Activated CD8-positive, alpha-beta T cell treated with anti-CD3 and anti-CD28 coated beads, Interleukin-2, amount 10 ng/mL, durations not matched to agents 7 days and 5 days (primary cell): ENCODE measurements around the gene GARNL3. TPM values are rescaled to one million over a fixed set of nuclear protein-coding genes. Genes with fewer than 3 reads are reported as not detected.

ENCODE experiments used
- ATAC-seq: fragments of 150-1000 bp; cut with Tn5 transposase; one replicate; pipeline ENCODE4 v1.10.0; 2021; ENCODE audit warnings: moderate library complexity
- CTCF ChIA-PET: fragments of 350-600 bp; sonication (Branson Sonifier 250); formaldehyde crosslinking; loops from one replicate; lab custom pipeline; 2021; ENCODE audit warnings: antibody characterized with exemption; lab: Charles Lee
- POLR2A ChIA-PET: fragments of 350-600 bp; sonication (Branson Sonifier 250); formaldehyde crosslinking; loops from one replicate; lab custom pipeline; 2021; ENCODE audit warnings: antibody characterized with exemption; lab: Charles Lee
- DNase-seq: peaks from one replicate; pipeline ENCODE4 v3.0.0-alpha.2; 2020
- H3K27ac Mint-ChIP-seq: one replicate; pipeline ENCODE4 v1.8.0; 2021; ENCODE audit warnings: mild to moderate bottlenecking, mixed read lengths
- H3K27me3 Mint-ChIP-seq: one replicate; pipeline ENCODE4 v1.8.0; 2021; ENCODE audit warnings: low read depth, mixed read lengths
- H3K36me3 Mint-ChIP-seq: one replicate; pipeline ENCODE4 v1.8.0; 2021; ENCODE audit warnings: low read depth, mixed read lengths
- H3K4me1 Mint-ChIP-seq: one replicate; pipeline ENCODE4 v1.8.0; 2021; ENCODE audit warnings: low read depth, mixed read lengths
- H3K4me3 Mint-ChIP-seq: one replicate; pipeline ENCODE4 v1.8.0; 2021; ENCODE audit warnings: mild to moderate bottlenecking, mixed read lengths
- H3K9me3 Mint-ChIP-seq: one replicate; pipeline ENCODE4 v1.8.0; 2022; ENCODE audit warnings: mixed read lengths; ENCODE audit not compliant: insufficient read depth
- total RNA-seq, 2 experiments: library from RNA; stranded (reverse); gene quantifications; one replicate each; pipeline ENCODE4 v1.2.3, GENCODE V29; 2021

GARNL3 gene
- total RNA-seq, 2 experiments from 2014 or later: 1.3 to 1.9 TPM

DNA sequence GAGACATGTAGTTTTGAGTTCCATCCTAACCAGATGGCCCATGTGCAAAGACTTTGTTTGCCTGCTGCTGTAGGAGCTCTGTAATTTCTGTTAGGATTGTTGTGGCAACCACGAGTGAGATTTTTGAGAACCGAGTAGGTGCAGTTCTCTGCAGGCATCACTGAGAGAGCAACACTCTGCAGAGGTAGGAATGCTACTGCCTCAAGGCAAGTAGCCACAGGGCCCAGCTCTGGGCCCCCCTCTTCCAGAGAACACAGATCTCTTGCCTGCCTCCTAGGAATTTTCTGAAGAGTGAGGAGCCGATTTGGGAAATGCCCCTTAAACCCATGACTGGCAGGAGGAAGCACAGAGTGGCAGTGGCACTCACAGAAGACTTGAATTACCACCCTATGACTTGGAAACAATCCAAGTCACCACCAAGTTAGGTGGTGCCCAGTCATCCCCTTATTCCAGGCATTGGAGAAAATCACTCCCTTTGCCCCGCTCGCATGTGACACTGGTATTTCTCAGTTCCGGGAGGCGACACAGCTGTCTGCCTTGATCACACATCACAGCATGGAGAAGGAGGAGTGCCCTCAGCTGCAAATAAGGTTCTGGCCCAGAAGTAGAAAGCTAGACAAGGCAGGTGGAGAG, 79.9 kb downstream of the GARNL3 start:
- H3K4me1 Mint-ChIP-seq: no peaks in the 10 kb centered on the region
- H3K27ac Mint-ChIP-seq: no peak overlapping the region
- no peak overlapping the region for H3K4me3 Mint-ChIP-seq
- ATAC-seq (no peak), DNase-seq (no peak)
- no peaks in the 10 kb centered on the region for H3K36me3 Mint-ChIP-seq
- peaks cover 11% of the 10 kb centered on the region for H3K27me3 Mint-ChIP-seq
- CTCF ChIA-PET: interaction anchor here (0.5 to 1.4 kb wide), 4 partner anchors 43 to 384 kb away, joined by 3 read pairs; no protein-coding TSS in a partner anchor
- POLR2A ChIA-PET: no interaction called here
- H3K9me3 Mint-ChIP-seq: no peaks in the 10 kb centered on the region

DNA sequence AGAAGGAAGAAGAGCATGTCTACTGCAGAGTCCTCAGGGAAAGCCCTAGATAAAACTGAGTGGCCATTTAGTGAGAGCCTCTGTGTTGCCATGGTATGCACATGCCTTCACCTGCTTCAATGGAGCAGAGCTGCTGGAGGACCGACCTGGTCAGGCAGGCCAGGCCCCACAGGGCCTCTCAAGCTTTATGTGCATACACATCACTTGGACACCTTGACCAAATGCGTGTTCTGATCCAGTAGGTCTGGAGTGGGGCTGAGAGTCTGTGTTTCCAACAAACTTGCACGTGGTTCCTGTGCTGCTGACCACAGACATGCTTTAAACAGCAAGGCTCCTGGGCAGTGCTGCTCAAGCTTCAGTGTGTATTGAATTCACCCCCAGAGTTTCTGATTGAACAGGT, 81.0 kb downstream of the GARNL3 start:
- no peak overlapping the region for H3K4me3 Mint-ChIP-seq
- no peaks in the 10 kb centered on the region for H3K9me3 Mint-ChIP-seq
- ChIA-PET POLR2A (interaction anchor here (0.6 kb wide), 1 partner anchor 54 kb away, joined by 4 read pairs; no protein-coding TSS in a partner anchor), CTCF (interaction anchor here (1.0 kb wide), 1 partner anchor 131 kb away, joined by 4 read pairs; no protein-coding TSS in a partner anchor)
- no peaks in the 10 kb centered on the region for H3K4me1 Mint-ChIP-seq
- H3K27ac Mint-ChIP-seq: no peak overlapping the region
- DNase-seq (no peak), ATAC-seq (no peak)
- H3K27me3 Mint-ChIP-seq: peaks cover 10% of the 10 kb centered on the region
- no peaks in the 10 kb centered on the region for H3K36me3 Mint-ChIP-seq

DNA sequence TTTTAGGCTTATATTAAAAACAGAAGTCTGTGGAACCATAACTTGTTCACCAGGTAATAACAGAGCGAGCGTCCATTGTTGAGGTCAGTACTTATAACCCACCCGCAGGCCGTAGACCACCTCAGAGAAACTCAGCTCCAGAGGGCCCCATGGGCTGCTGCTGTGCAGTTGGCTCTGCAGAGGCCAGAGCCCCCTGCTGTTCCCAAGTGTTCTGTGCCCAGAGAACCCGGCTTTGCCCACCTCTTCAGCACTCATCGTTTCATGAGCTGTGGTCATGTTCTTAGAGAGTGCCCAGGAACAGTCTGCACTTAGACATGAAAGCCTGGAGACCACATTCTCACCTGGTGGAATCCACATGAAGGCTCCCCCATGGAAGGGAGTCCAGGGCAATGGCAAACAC, 82.0 kb downstream of the GARNL3 start:
- DNase-seq: no peak
- H3K36me3 Mint-ChIP-seq: no peaks in the 10 kb centered on the region
- no peak for ATAC-seq
- H3K4me3 Mint-ChIP-seq: no peak overlapping the region
- H3K27me3 Mint-ChIP-seq: peaks cover 12% of the 10 kb centered on the region
- no peaks in the 10 kb centered on the region for H3K4me1 Mint-ChIP-seq
- POLR2A ChIA-PET: no interaction called here
- no peak overlapping the region for H3K27ac Mint-ChIP-seq
- CTCF ChIA-PET: interaction anchor here (1.0 kb wide), 1 partner anchor 132 kb away, joined by 4 read pairs; no protein-coding TSS in a partner anchor
- no peaks in the 10 kb centered on the region for H3K9me3 Mint-ChIP-seq

DNA sequence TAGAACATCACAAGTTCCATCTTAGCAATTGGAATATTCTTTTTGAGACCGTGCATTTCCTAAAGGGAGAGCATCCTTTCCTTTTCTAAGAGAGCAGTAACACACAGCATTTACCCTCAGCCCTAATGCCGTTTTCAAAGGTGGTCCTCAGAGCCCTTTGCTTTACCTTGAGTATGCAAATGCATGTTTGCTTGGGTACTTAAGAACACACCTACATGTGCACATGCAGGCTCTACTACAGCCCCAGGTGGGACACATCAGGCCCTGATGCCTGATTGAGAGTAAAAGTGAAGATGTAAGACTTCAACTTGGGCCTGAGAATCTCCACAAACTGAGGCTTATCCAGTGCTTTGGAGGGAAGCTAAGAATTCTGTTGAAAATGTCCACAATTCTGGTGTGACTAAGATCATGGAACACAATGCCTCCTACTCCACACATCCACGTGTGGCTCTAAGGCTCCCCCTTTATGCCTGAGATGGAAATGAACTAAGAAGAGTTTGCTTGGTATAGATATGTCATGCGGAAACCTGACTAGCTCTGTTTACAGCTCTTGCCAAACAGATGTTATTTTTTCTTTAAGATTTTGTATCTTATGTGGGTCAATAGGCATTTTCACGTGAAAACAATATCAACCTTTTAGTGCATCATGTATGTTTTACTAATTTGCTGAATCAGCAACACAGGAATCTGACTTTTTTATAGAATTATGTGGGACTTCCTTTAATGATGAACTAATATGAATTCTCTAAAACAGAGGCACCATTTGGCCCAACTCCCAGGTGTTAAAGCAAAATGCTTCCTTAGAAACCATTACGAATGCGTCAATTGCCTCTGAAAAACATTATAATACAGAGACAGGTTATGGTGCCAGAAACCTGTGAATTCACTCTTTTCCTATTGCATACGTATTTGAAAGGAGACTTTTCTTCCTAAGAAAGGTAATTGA, 83.5 kb downstream of the GARNL3 start:
- DNase-seq: no peak
- Mint-ChIP-seq H3K27me3 (peaks cover 21% of the 10 kb centered on the region), H3K9me3 (no peaks in the 10 kb centered on the region), H3K27ac (no peak overlapping the region), H3K4me3 (no peak overlapping the region), H3K4me1 (no peaks in the 10 kb centered on the region), H3K36me3 (no peaks in the 10 kb centered on the region)
- ChIA-PET CTCF (no interaction called here), POLR2A (no interaction called here)
- ATAC-seq: no peak

GRCh38 chr9:127349483-127350113, 85.0 kb downstream of the GARNL3 start:
- Mint-ChIP-seq H3K4me1 (no peaks in the 10 kb centered on the region), H3K27me3 (peaks cover 31% of the 10 kb centered on the region), H3K4me3 (no peak overlapping the region), H3K36me3 (no peaks in the 10 kb centered on the region), H3K27ac (no peak overlapping the region), H3K9me3 (no peaks in the 10 kb centered on the region)
- DNase-seq (no peak), ATAC-seq (no peak)
- POLR2A ChIA-PET: interaction anchor here (0.6 kb wide), 1 partner anchor 221 kb away, joined by 3 read pairs; no protein-coding TSS in a partner anchor
- CTCF ChIA-PET: no interaction called here

DNA sequence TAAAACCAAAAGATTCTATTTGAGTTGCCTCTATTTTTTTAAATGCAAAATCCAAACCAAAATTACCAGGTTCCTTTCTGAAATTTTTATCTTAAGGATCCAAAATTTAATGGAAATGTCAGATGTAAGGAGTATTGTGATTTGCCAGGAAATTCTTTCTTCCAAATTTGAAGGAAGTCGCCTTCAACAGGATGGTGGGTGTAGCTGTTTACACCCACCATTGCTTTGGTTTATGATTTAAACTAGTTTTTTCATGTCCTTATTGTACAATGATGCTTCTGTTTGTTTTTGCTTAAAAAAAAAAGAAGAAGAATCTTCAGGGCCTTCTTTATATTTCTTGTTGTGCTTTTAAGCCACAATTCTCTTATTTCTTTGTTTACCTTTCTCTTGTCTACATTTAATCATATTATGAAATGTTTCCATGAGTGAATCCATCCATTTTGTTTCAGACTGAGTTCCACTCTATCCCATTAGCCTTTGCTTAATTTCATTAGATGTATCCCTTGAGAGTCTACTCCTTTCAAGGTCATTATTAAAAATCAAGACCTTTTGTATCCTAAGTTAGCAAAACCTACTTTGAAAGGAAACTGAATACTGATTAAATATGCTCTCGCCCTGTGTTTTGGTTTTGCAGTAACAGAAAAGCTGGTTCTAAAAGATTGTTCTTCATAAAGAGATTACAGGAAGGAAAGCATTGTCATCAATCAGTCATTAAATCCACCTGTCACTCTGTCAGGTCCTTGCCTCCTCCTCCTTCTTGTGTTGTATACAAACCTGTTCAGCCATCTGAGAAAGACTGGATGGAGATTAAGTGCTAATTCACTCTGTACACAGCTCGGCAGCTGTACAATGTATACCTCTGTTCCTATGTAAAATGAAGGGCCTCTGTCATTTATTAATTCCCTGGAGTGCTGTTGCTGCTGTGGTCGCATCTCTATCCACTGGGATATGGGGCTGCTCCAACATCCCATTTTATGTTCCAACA, 86.9 kb downstream of the GARNL3 start:
- Mint-ChIP-seq H3K27me3 (peaks cover 39% of the 10 kb centered on the region), H3K4me1 (no peaks in the 10 kb centered on the region), H3K27ac (no peak overlapping the region), H3K9me3 (no peaks in the 10 kb centered on the region), H3K36me3 (no peaks in the 10 kb centered on the region), H3K4me3 (no peak overlapping the region)
- DNase-seq: no peak
- POLR2A ChIA-PET: no interaction called here
- CTCF ChIA-PET: no interaction called here
- no peak for ATAC-seq

GRCh38 chr9:127353882-127354281, 89.3 kb downstream of the GARNL3 start:
- Mint-ChIP-seq H3K27ac (no peak overlapping the region), H3K9me3 (no peaks in the 10 kb centered on the region), H3K4me3 (no peak overlapping the region), H3K4me1 (peaks cover 3% of the 10 kb centered on the region), H3K27me3 (peaks cover 39% of the 10 kb centered on the region), H3K36me3 (no peaks in the 10 kb centered on the region)
- DNase-seq (no peak), ATAC-seq (no peak)
- CTCF ChIA-PET: no interaction called here
- POLR2A ChIA-PET: no interaction called here

- Mint-ChIP-seq H3K27ac (no peak overlapping the region), H3K27me3 (peaks cover 31% of the 10 kb centered on the region), H3K36me3 (no peaks in the 10 kb centered on the region), H3K4me1 (peaks cover 13% of the 10 kb centered on the region), H3K4me3 (no peak overlapping the region), H3K9me3 (no peaks in the 10 kb centered on the region)
- ChIA-PET CTCF (no interaction called here), POLR2A (no interaction called here)
- ATAC-seq (no peak), DNase-seq (no peak)
Observed at GRCh38 chr9:127356906-127357305, 92.3 kb downstream of the GARNL3 start.

DNA sequence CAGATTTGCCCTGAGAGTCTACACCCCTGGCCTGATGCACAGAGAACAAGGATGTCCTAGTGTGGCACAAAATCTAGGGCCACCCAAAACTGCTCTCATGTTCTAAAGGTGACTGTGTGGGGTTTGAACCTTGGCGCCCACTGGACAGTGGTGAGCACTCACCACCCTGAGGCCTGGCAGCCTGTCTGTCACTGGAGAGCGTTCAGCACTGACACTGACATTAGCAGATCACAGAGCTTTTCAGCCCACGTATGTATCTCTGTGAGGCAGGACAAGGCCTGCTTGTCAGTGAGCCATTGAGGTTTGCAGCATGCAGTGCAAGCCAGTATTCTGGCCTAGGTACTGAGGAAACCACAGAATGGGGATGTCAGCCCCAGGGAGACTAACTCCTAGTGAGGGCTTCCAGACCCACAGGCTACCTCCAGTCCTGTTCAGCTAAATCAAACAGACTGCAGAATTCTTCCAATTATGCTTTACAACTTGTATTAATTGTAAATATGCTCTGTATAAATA, 93.5 kb downstream of the GARNL3 start:
- POLR2A ChIA-PET: no interaction called here
- no peak overlapping the region for H3K27ac Mint-ChIP-seq
- H3K36me3 Mint-ChIP-seq: no peaks in the 10 kb centered on the region
- H3K4me1 Mint-ChIP-seq: peaks cover 17% of the 10 kb centered on the region
- ATAC-seq (no peak), DNase-seq (no peak)
- H3K27me3 Mint-ChIP-seq: peaks cover 23% of the 10 kb centered on the region
- no peak overlapping the region for H3K4me3 Mint-ChIP-seq
- CTCF ChIA-PET: no interaction called here
- H3K9me3 Mint-ChIP-seq: no peaks in the 10 kb centered on the region

- H3K9me3 Mint-ChIP-seq: no peaks in the 10 kb centered on the region
- no peak overlapping the region for H3K4me3 Mint-ChIP-seq
- peaks cover 17% of the 10 kb centered on the region for H3K4me1 Mint-ChIP-seq
- ChIA-PET POLR2A (no interaction called here), CTCF (no interaction called here)
- peaks cover 23% of the 10 kb centered on the region for H3K27me3 Mint-ChIP-seq
- no peak overlapping the region for H3K27ac Mint-ChIP-seq
- DNase-seq (no peak), ATAC-seq (no peak)
- no peaks in the 10 kb centered on the region for H3K36me3 Mint-ChIP-seq
Observed at GRCh38 chr9:127358770-127359169, 94.2 kb downstream of the GARNL3 start.

GRCh38 chr9:127360250-127360649, 95.7 kb downstream of the GARNL3 start:
- Mint-ChIP-seq H3K9me3 (no peaks in the 10 kb centered on the region), H3K36me3 (no peaks in the 10 kb centered on the region), H3K27ac (no peak overlapping the region), H3K4me1 (peaks cover 17% of the 10 kb centered on the region), H3K27me3 (peaks cover 21% of the 10 kb centered on the region), H3K4me3 (no peak overlapping the region)
- CTCF ChIA-PET: interaction anchor here (1.3 to 1.4 kb wide), 2 partner anchors 37 to 95 kb away, joined by 4 to 5 read pairs; partner anchors contain the start of gene SLC2A8
- DNase-seq (no peak), ATAC-seq (no peak)
- POLR2A ChIA-PET: interaction anchor here (0.9 kb wide), 1 partner anchor 9 kb away, joined by 3 read pairs; no protein-coding TSS in a partner anchor
